Kidney (tissue), 14 donors: ENCODE data around the gene DIPK1A. TPM values are rescaled to one million over a fixed set of nuclear protein-coding genes. Genes with fewer than 3 reads are reported as not detected.

Experiments used
- DNase-seq, 5 donors: peaks; one replicate each; pipeline ENCODE4 v3.0.0-alpha.2; 2013 to 2020
- FAIRE-seq: peaks from 2 replicates; lab custom pipeline; 2012; peaks lifted over from hg19 to GRCh38; lab: Jason Lieb, UNC
- H3K27ac ChIP-seq, 2 donors: one replicate each; pipeline ENCODE4 v1.7.0; 2013; ENCODE audit warnings: low read depth in 2 of 2, low read length in 2 of 2, inconsistent platforms in 1 of 2
- H3K27me3 ChIP-seq: one replicate; pipeline ENCODE4 v1.7.1; 2013; ENCODE audit warnings: low read length, inconsistent platforms; ENCODE audit not compliant: control insufficient read depth, insufficient read depth
- H3K36me3 ChIP-seq, 3 donors: one replicate each; pipeline versions ENCODE4 v1.7.0 to v1.7.1; 2013; ENCODE audit warnings: low read length in 3 of 3, control low read depth in 1 of 3, inconsistent platforms in 1 of 3; ENCODE audit not compliant: insufficient read depth in 3 of 3, control insufficient read depth in 2 of 3
- H3K4me1 ChIP-seq, 3 donors: one replicate each; pipeline versions ENCODE4 v1.7.0 to v1.7.1; 2013; ENCODE audit warnings: low read length in 3 of 3, inconsistent platforms in 1 of 3, low read depth in 1 of 3; ENCODE audit not compliant: control insufficient read depth in 2 of 3, insufficient read depth in 2 of 3
- H3K4me3 ChIP-seq, 3 donors: one replicate each; pipeline versions ENCODE4 v1.7.0 to v1.8.1; 2013; ENCODE audit warnings: low read length in 3 of 3, control low read depth in 1 of 3, inconsistent platforms in 1 of 3
- H3K9ac ChIP-seq, 3 donors: one replicate each; pipeline versions ENCODE4 v1.7.0 to v1.7.1; 2013; ENCODE audit warnings: low read length in 3 of 3, control low read depth in 1 of 3, inconsistent platforms in 1 of 3
- H3K9me3 ChIP-seq, 3 donors: one replicate each; pipeline versions ENCODE4 v1.7.0 to v1.7.1; 2013; ENCODE audit warnings: low read length in 3 of 3, control low read depth in 1 of 3, inconsistent platforms in 1 of 3; ENCODE audit not compliant: control insufficient read depth in 2 of 3, insufficient read depth in 1 of 3
- intact Hi-C: fragments of 100-400 bp; cut with DNase I; formaldehyde crosslinking; loops from one replicate; pipeline ENCODE4 v1.11.1; 2022
- polyA plus RNA-seq: library from polyadenylated mRNA; stranded (reverse); fragments of 350-450 nt; fragmentation: Illumina TruSeq; extraction: RNeasy Lipid Tissue Mini Kit (QIAGEN cat#74804); gene quantifications from one replicate; pipeline ENCODE4 v1.2.3, GENCODE V29; 2014; ENCODE audit warnings: low read depth, low replicate concordance; ENCODE audit not compliant: insufficient read depth
- total RNA-seq: library from RNA; stranded (reverse); fragmentation: NEBNext Ultra II Directional; extraction: Animal tissue kit (Norgen Biotek cat#: 25700); gene quantifications from one replicate; pipeline ENCODE4 v1.2.1, GENCODE V29; 2021
- TF ChIP-seq, protein P1 (sequence below): IDR thresholded peaks from 3 replicates; pipeline ENCODE4 v1.5.1; 2012; ENCODE audit warnings: mild to moderate bottlenecking, moderate library complexity, borderline replicate concordance; ENCODE audit not compliant: insufficient read depth; ENCODE audit errors: extremely low read depth
- donor health status: control.
- donor health status: control.
- donor health status: control.
- donor health status: control.
- donor health status: control.
- donor health status: DM: yes; HTN: yes; CAD: no.
- donor health status: Normal renal cell carcinoma (clear cell type).

The DIPK1A gene
- total and polyA plus RNA-seq, 2 donors from 2014 or later, result 4.0 to 6.1 TPM

- no peaks in the 10 kb centered on the region for H3K27me3 ChIP-seq
- H3K9me3 ChIP-seq, result no peaks in the 10 kb centered on the region
- H3K9ac ChIP-seq, result no peak overlapping the region
- no peak for DNase-seq
- TF ChIP-seq, protein P1, sequence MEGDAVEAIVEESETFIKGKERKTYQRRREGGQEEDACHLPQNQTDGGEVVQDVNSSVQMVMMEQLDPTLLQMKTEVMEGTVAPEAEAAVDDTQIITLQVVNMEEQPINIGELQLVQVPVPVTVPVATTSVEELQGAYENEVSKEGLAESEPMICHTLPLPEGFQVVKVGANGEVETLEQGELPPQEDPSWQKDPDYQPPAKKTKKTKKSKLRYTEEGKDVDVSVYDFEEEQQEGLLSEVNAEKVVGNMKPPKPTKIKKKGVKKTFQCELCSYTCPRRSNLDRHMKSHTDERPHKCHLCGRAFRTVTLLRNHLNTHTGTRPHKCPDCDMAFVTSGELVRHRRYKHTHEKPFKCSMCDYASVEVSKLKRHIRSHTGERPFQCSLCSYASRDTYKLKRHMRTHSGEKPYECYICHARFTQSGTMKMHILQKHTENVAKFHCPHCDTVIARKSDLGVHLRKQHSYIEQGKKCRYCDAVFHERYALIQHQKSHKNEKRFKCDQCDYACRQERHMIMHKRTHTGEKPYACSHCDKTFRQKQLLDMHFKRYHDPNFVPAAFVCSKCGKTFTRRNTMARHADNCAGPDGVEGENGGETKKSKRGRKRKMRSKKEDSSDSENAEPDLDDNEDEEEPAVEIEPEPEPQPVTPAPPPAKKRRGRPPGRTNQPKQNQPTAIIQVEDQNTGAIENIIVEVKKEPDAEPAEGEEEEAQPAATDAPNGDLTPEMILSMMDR, result no peak
- no peak overlapping the region for H3K27ac ChIP-seq
- H3K4me3 ChIP-seq, result no peak overlapping the region
- intact Hi-C loops, result no loop called here
- no peaks in the 10 kb centered on the region for H3K36me3 ChIP-seq
- FAIRE-seq, result no peak
- no peaks in the 10 kb centered on the region for H3K4me1 ChIP-seq
Observed at GRCh38 chr1:92907949-92908684, 53.1 kb downstream of the DIPK1A start.

- H3K9ac ChIP-seq, result no peak overlapping the region
- H3K36me3 ChIP-seq, result no peaks in the 10 kb centered on the region
- no peaks in the 10 kb centered on the region for H3K4me1 ChIP-seq
- H3K27me3 ChIP-seq, result no peaks in the 10 kb centered on the region
- no peaks in the 10 kb centered on the region for H3K9me3 ChIP-seq
- TF ChIP-seq, protein P1, result no peak
- FAIRE-seq (no peak), DNase-seq (no peak)
- intact Hi-C loops, result no loop called here
- no peak overlapping the region for H3K27ac ChIP-seq
- no peak overlapping the region for H3K4me3 ChIP-seq
Observed at GRCh38 chr1:92903765-92904164, 57.5 kb downstream of the DIPK1A start.

DNA sequence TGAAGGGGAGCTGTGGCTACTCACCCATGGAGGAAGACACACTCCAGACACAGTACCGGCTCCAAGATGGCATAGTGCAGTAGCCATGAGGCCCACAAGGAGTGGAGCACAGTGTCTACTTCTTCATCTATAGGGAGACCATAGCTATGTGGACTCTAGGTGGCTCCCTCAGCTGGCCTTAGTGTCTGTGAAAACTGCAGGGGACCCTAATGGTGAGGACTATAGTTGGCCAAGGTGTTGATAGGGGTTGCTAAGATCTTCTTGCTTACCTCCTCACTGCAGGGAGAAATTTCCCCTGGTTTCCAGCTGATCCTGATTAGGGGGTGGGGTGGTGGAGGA is 58.9 kb downstream of the DIPK1A start:
- no peak for FAIRE-seq
- no peaks in the 10 kb centered on the region for H3K9me3 ChIP-seq
- intact Hi-C loops, result no loop called here
- H3K27ac ChIP-seq, result no peak overlapping the region
- DNase-seq, result no peak
- H3K4me3 ChIP-seq, result no peak overlapping the region
- TF ChIP-seq, protein P1, result no peak
- no peak overlapping the region for H3K9ac ChIP-seq
- no peaks in the 10 kb centered on the region for H3K4me1 ChIP-seq
- H3K36me3 ChIP-seq, result no peaks in the 10 kb centered on the region
- H3K27me3 ChIP-seq, result no peaks in the 10 kb centered on the region
